GM18909 (cell line): Measurements from ENCODE around the gene LIN7B.

Experiments used
- ATAC-seq: cut with Tn5 transposase; IDR thresholded peaks from one replicate; pipeline ENCODE4 v1.9.1; 2021; ENCODE audit warnings: mild to moderate bottlenecking; ENCODE audit not compliant: unreplicated experiment, poor library complexity

LIN7B gene

GRCh38 chr19:49160450-49161189 lies 46.5 kb downstream of the LIN7B start:
- no peak for ATAC-seq

GRCh38 chr19:49161987-49162386 lies 47.8 kb downstream of the LIN7B start:
- ATAC-seq, result no peak

- ATAC-seq, result no peak
These were observed 51.1 kb downstream of the LIN7B start for GRCh38 chr19:49165111-49165750.

- no peak for ATAC-seq
These were observed 51.7 kb downstream of the LIN7B start for GRCh38 chr19:49165865-49166301.

GRCh38 chr19:49167857-49168409 lies 53.8 kb downstream of the LIN7B start:
- ATAC-seq, result no peak
